GM10266 (cell line): ENCODE data around the gene RXYLT1.

Experiments
- DNase-seq: peaks from one replicate; pipeline ENCODE4 v3.0.0; 2012; ENCODE audit errors: extremely low spot score
- CTCF ChIP-seq: IDR thresholded peaks from 2 replicates; pipeline ENCODE4 v1.5.1; 2012; ENCODE audit warnings: mild to moderate bottlenecking, low read depth; ENCODE audit not compliant: control insufficient read depth, insufficient read depth; ENCODE audit errors: missing control alignments

Gene RXYLT1

DNA sequence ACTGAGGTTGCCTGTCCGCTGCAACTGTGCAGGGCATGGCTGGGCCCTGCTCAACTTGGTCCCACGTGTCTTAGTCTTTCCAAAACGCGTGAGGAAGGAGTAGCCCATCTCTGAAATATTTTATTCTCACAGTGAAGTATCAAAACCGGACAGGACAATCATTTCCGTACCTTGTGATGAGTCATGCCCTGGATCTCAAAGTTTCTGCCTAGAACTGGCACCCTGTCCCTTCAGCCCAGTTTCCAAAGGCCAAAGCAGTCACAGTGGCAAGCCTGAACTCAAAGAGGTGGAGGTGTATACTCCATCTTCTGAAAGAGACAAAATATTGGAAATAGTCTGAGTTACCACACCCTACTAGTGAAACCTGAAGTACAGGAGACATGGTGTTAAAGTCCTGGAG is 36.3 kb downstream of the RXYLT1 start:
- TF ChIP-seq CTCF: no peak
- DNase-seq: no peak

GRCh38 chr12:63820427-63820826 is 40.7 kb downstream of the RXYLT1 start:
- DNase-seq: no peak
- TF ChIP-seq CTCF: no peak

GRCh38 chr12:63821781-63822251 is 42.1 kb downstream of the RXYLT1 start:
- no peak for TF ChIP-seq CTCF
- no peak for DNase-seq

GRCh38 chr12:63822352-63822751 is 42.6 kb downstream of the RXYLT1 start:
- DNase-seq: no peak
- TF ChIP-seq CTCF: no peak

DNA sequence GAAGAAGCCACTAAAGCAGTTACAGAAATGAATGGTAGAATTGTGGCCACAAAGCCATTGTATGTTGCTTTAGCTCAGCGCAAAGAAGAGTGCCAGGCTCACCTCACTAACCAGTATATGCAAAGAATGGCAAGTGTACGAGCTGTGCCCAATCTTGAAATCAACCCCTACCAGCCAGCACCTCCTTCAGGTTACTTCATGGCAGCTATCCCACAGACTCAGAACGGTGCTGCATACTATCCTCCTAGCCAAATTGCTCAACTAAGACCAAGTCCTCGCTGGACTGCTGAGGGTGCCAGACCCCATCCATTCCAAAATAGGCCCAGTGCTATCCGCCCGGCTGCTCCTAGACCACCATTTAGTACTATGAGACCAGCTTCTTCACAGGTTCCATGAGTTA is 43.3 kb downstream of the RXYLT1 start:
- no peak for TF ChIP-seq CTCF
- DNase-seq: no peak

DNA sequence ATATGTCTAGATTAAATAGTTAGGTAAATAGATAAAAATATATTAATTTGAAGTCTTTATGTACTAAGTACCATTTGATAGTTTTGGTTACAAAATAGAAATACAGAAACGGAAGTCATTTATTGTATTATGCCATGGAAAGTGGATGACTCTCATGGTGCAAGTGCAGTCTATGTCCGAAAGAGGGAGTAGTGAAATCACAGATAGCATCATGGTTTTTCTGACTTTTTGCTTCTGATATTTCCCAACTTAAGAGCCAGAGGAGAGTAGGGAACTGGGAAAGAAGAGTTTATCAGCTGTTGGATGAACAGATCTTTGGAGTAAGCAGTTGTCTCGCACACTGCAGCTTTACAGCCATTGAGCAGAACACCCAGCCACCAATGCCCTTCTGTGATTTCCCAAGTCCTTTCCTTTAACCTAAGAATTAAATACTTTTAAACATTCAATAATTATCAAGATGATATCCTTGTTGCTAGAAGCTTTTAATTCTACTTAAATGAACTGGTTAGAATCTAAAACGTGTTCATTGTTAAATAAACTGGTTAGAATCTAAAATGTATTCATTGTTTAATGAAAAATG is 46.4 kb downstream of the RXYLT1 start:
- TF ChIP-seq CTCF: peak; percentile 66
- peak; percentile 40 for DNase-seq

GRCh38 chr12:63828867-63829266 is 49.2 kb downstream of the RXYLT1 start:
- no peak for TF ChIP-seq CTCF
- DNase-seq: no peak
